ENCODE measurements around the gene PTPN7.

The PTPN7 gene

GRCh38 chr1:202160377-202160940 is at the start of gene PTPN7:
TSS of gene PTPN7 (minus strand) at chr1:202160602. CDS start at chr1:202159402, 1,200 bp downstream.
- H3K9me3 ChIP-seq (ENCODE audit: control insufficient read depth in 1 of 2, low read length in 2 of 2), result no peaks in the 10 kb centered on the region
- peak within 1 kb of the TSS; percentile 28 to 79 for H3K9ac ChIP-seq (ENCODE audit: low read depth in 1 of 2, low read length in 2 of 2)
- H3K4me3 ChIP-seq (ENCODE audit: low read depth in 1 of 2, low read length in 2 of 2), result peak within 1 kb of the TSS; percentile 56 to 63

GRCh38 chr1:202208351-202208857 is 48.0 kb upstream of the PTPN7 start:
- H3K9ac ChIP-seq (ENCODE audit: low read depth in 1 of 2, low read length in 2 of 2), result no peak overlapping the region
- no peaks in the 10 kb centered on the region for H3K4me1 ChIP-seq (ENCODE audit: control insufficient read depth in 1 of 2, insufficient read depth in 2 of 2, low read length in 2 of 2)
- H3K4me3 ChIP-seq (ENCODE audit: low read depth in 1 of 2, low read length in 2 of 2), result no peak overlapping the region
- H3K36me3 ChIP-seq (ENCODE audit: control insufficient read depth in 1 of 2, insufficient read depth in 2 of 2, low read length in 2 of 2), result no peaks in the 10 kb centered on the region
- H3K9me3 ChIP-seq (ENCODE audit: control insufficient read depth in 1 of 2, low read length in 2 of 2), result no peaks in the 10 kb centered on the region
- no peak overlapping the region for H3K27ac ChIP-seq (ENCODE audit: low read depth, low read length)
- peaks cover 10 to 12% of the 10 kb centered on the region in 2 donors for H3K27me3 ChIP-seq (ENCODE audit: control insufficient read depth in 1 of 2, insufficient read depth in 2 of 2, low read length in 2 of 2)

More at GRCh38 chr1:202160377-202160940, at the start of gene PTPN7:
- Histone ChIP-seq H3K27me3 (ENCODE audit: control insufficient read depth in 1 of 2, insufficient read depth in 2 of 2, low read length in 2 of 2) (no peaks in the 10 kb centered on the region), H3K36me3 (ENCODE audit: control insufficient read depth in 1 of 2, insufficient read depth in 2 of 2, low read length in 2 of 2) (no peaks in the 10 kb centered on the region), H3K4me1 (ENCODE audit: control insufficient read depth in 1 of 2, insufficient read depth in 2 of 2, low read length in 2 of 2) (peaks cover 15 to 38% of the 10 kb centered on the region in 2 donors), H3K27ac (ENCODE audit: low read depth, low read length) (peak within 1 kb of the TSS; percentile 56)

DNA sequence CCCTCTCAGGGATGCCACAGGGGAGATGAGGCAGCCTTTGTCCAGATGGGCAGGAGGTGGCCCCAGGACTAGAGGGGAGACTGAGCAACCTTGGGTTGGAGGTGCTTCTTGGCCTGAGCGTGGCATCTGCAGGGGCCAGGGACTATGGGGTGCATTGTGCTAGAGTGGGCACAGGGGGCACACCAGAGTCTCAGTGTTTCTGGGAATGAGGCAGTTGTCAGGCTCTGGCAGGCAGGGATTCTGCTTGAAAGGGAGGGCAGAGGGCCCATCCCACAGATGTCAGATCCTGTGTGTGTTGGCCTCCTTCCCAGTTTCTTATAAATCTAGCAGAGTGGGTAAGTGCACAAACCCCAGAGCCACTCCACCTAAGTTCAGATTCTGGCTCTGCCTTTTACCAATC is 46.9 kb upstream of the PTPN7 start:
- no peak overlapping the region for H3K27ac ChIP-seq (ENCODE audit: low read depth, low read length)
- no peaks in the 10 kb centered on the region for H3K4me1 ChIP-seq (ENCODE audit: control insufficient read depth in 1 of 2, insufficient read depth in 2 of 2, low read length in 2 of 2)
- H3K4me3 ChIP-seq (ENCODE audit: low read depth in 1 of 2, low read length in 2 of 2), result no peak overlapping the region
- H3K27me3 ChIP-seq (ENCODE audit: control insufficient read depth in 1 of 2, insufficient read depth in 2 of 2, low read length in 2 of 2), result peaks cover 2 to 10% of the 10 kb centered on the region in 2 donors
- no peak overlapping the region for H3K9ac ChIP-seq (ENCODE audit: low read depth in 1 of 2, low read length in 2 of 2)
- H3K9me3 ChIP-seq (ENCODE audit: control insufficient read depth in 1 of 2, low read length in 2 of 2), result no peaks in the 10 kb centered on the region
- H3K36me3 ChIP-seq (ENCODE audit: control insufficient read depth in 1 of 2, insufficient read depth in 2 of 2, low read length in 2 of 2), result no peaks in the 10 kb centered on the region

GRCh38 chr1:202205523-202206190 is 45.3 kb upstream of the PTPN7 start:
- H3K36me3 ChIP-seq (ENCODE audit: control insufficient read depth in 1 of 2, insufficient read depth in 2 of 2, low read length in 2 of 2), result no peaks in the 10 kb centered on the region
- H3K27me3 ChIP-seq (ENCODE audit: control insufficient read depth in 1 of 2, insufficient read depth in 2 of 2, low read length in 2 of 2), result peaks cover 2 to 6% of the 10 kb centered on the region in 2 donors
- H3K4me3 ChIP-seq (ENCODE audit: low read depth in 1 of 2, low read length in 2 of 2), result no peak overlapping the region
- H3K9me3 ChIP-seq (ENCODE audit: control insufficient read depth in 1 of 2, low read length in 2 of 2), result no peaks in the 10 kb centered on the region
- peaks cover 0 to 2% of the 10 kb centered on the region in 2 donors for H3K4me1 ChIP-seq (ENCODE audit: control insufficient read depth in 1 of 2, insufficient read depth in 2 of 2, low read length in 2 of 2)
- H3K9ac ChIP-seq (ENCODE audit: low read depth in 1 of 2, low read length in 2 of 2), result no peak overlapping the region
- no peak overlapping the region for H3K27ac ChIP-seq (ENCODE audit: low read depth, low read length)

DNA sequence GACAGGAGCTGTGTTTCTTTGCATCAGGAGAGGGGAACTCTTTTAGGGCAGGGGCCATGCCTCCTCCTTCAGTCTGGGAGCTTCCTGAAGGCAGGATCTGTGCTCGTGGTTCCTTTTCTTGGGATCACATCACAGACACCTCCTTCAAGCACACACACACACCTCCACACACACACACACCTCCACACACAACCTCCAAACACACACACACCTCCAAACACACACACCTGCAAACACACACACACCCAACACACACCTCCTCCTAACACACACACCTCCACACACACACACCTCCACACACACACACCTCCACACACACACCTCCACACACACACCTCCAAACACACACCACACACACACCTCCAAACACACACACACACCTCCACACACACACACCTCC is 43.7 kb upstream of the PTPN7 start:
- no peak overlapping the region for H3K4me3 ChIP-seq (ENCODE audit: low read depth in 1 of 2, low read length in 2 of 2)
- no peak overlapping the region for H3K27ac ChIP-seq (ENCODE audit: low read depth, low read length)
- H3K27me3 ChIP-seq (ENCODE audit: control insufficient read depth in 1 of 2, insufficient read depth in 2 of 2, low read length in 2 of 2), result peaks cover 2% of the 10 kb centered on the region in 2 donors
- no peak overlapping the region for H3K9ac ChIP-seq (ENCODE audit: low read depth in 1 of 2, low read length in 2 of 2)
- no peaks in the 10 kb centered on the region for H3K36me3 ChIP-seq (ENCODE audit: control insufficient read depth in 1 of 2, insufficient read depth in 2 of 2, low read length in 2 of 2)
- no peaks in the 10 kb centered on the region for H3K9me3 ChIP-seq (ENCODE audit: control insufficient read depth in 1 of 2, low read length in 2 of 2)
- peaks cover 12 to 16% of the 10 kb centered on the region in 2 donors for H3K4me1 ChIP-seq (ENCODE audit: control insufficient read depth in 1 of 2, insufficient read depth in 2 of 2, low read length in 2 of 2)

DNA sequence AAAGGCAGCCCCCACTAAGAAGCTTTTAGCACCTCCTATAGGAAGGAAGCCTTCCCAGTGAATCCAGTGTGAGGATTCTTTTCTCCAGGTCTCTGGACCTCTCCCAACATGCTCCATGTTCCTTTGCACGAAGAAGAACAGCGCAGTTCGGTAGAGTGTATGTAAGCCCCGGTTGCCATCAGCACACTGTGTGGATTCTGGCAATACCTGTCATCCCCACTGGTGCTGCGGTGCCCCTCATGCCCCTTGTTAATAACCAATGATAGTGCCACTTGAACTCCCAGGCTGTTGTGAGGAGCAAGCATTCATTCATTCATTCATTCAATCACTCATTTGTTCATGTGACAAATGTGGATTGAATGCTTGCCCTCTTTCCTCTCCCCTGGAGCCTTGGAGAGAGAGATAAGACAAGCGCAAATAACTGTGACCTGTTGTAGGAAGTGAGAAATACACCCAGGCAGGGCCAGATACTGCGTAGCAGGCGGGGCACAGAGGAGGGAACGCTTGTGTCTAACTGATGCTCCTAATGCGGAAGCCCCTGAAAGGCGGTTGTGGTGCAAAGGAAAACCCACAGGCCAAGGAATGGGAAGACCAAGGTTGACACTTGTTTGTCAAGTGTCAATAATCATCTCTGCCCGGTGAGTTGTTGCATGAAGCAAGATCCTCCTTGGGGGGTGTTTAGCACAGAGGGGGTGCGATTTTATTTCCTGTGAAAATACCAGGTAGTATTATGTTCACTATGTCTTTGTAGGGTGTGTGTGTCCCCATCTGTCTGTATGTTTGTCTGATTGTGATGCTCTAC is 43.0 kb upstream of the PTPN7 start:
- H3K4me3 ChIP-seq (ENCODE audit: low read depth in 1 of 2, low read length in 2 of 2), result no peak overlapping the region
- no peak overlapping the region for H3K27ac ChIP-seq (ENCODE audit: low read depth, low read length)
- H3K36me3 ChIP-seq (ENCODE audit: control insufficient read depth in 1 of 2, insufficient read depth in 2 of 2, low read length in 2 of 2), result no peaks in the 10 kb centered on the region
- no peak overlapping the region for H3K9ac ChIP-seq (ENCODE audit: low read depth in 1 of 2, low read length in 2 of 2)
- H3K9me3 ChIP-seq (ENCODE audit: control insufficient read depth in 1 of 2, low read length in 2 of 2), result no peaks in the 10 kb centered on the region
- H3K4me1 ChIP-seq (ENCODE audit: control insufficient read depth in 1 of 2, insufficient read depth in 2 of 2, low read length in 2 of 2), result peaks cover 12 to 18% of the 10 kb centered on the region in 2 donors
- peaks cover 0 to 2% of the 10 kb centered on the region in 2 donors for H3K27me3 ChIP-seq (ENCODE audit: control insufficient read depth in 1 of 2, insufficient read depth in 2 of 2, low read length in 2 of 2)

DNA sequence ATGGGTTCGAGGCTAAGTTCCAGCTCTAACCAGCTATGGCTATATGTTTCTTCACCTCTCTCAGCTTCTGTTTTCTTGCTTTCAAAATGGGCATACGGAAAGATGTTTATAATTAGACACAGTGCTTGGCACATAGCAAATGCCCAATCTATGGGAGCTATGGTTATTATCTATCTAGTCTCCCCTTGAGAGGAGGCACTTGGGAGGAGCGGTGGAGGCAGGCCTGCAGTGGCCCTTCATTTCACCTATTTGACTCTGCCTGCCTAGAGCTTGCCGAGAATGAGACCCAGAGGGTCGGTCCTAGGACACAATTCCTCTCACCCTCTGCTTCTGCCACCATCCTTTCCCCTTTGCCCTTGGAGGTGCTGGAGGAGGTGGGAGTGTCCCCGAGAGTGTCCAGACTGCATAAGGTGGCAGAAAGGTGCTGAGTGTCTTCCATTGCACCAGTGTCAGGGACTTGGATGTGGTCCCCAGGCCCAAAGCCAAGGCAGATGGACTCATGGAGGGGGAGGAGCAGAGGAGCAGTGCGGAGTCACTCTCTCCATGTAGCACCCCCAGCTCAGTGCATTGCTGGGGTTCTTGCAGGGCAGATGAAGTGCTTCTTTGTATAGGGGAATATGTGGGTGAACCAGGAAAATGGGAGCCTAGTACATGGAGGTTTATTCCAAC is 42.2 kb upstream of the PTPN7 start:
- Histone ChIP-seq H3K4me3 (ENCODE audit: low read depth in 1 of 2, low read length in 2 of 2) (no peak overlapping the region), H3K9ac (ENCODE audit: low read depth in 1 of 2, low read length in 2 of 2) (no peak overlapping the region), H3K27me3 (ENCODE audit: control insufficient read depth in 1 of 2, insufficient read depth in 2 of 2, low read length in 2 of 2) (peaks cover 0 to 2% of the 10 kb centered on the region in 2 donors), H3K9me3 (ENCODE audit: control insufficient read depth in 1 of 2, low read length in 2 of 2) (no peaks in the 10 kb centered on the region), H3K4me1 (ENCODE audit: control insufficient read depth in 1 of 2, insufficient read depth in 2 of 2, low read length in 2 of 2) (peaks cover 12 to 18% of the 10 kb centered on the region in 2 donors), H3K27ac (ENCODE audit: low read depth, low read length) (no peak overlapping the region), H3K36me3 (ENCODE audit: control insufficient read depth in 1 of 2, insufficient read depth in 2 of 2, low read length in 2 of 2) (no peaks in the 10 kb centered on the region)

GRCh38 chr1:202201971-202202370 is 41.6 kb upstream of the PTPN7 start:
- H3K4me3 ChIP-seq (ENCODE audit: low read depth in 1 of 2, low read length in 2 of 2), result no peak overlapping the region
- H3K36me3 ChIP-seq (ENCODE audit: control insufficient read depth in 1 of 2, insufficient read depth in 2 of 2, low read length in 2 of 2), result no peaks in the 10 kb centered on the region
- H3K9me3 ChIP-seq (ENCODE audit: control insufficient read depth in 1 of 2, low read length in 2 of 2), result no peaks in the 10 kb centered on the region
- H3K4me1 ChIP-seq (ENCODE audit: control insufficient read depth in 1 of 2, insufficient read depth in 2 of 2, low read length in 2 of 2), result peaks cover 12 to 18% of the 10 kb centered on the region in 2 donors
- no peak overlapping the region for H3K27ac ChIP-seq (ENCODE audit: low read depth, low read length)
- no peak overlapping the region for H3K9ac ChIP-seq (ENCODE audit: low read depth in 1 of 2, low read length in 2 of 2)
- H3K27me3 ChIP-seq (ENCODE audit: control insufficient read depth in 1 of 2, insufficient read depth in 2 of 2, low read length in 2 of 2), result peaks cover 0 to 2% of the 10 kb centered on the region in 2 donors

- Histone ChIP-seq H3K27ac (ENCODE audit: low read depth, low read length) (no peak overlapping the region), H3K36me3 (ENCODE audit: control insufficient read depth in 1 of 2, insufficient read depth in 2 of 2, low read length in 2 of 2) (no peaks in the 10 kb centered on the region), H3K9me3 (ENCODE audit: control insufficient read depth in 1 of 2, low read length in 2 of 2) (no peaks in the 10 kb centered on the region), H3K4me3 (ENCODE audit: low read depth in 1 of 2, low read length in 2 of 2) (no peak overlapping the region), H3K4me1 (ENCODE audit: control insufficient read depth in 1 of 2, insufficient read depth in 2 of 2, low read length in 2 of 2) (peaks cover 12 to 18% of the 10 kb centered on the region in 2 donors), H3K27me3 (ENCODE audit: control insufficient read depth in 1 of 2, insufficient read depth in 2 of 2, low read length in 2 of 2) (peaks cover 0 to 2% of the 10 kb centered on the region in 2 donors), H3K9ac (ENCODE audit: low read depth in 1 of 2, low read length in 2 of 2) (no peak overlapping the region)
Measured at GRCh38 chr1:202201266-202201665, 40.9 kb upstream of the PTPN7 start.

Measured in duodenal mucosa (tissue), 2 donors.